Measurements from ENCODE around the gene LMX1A.

Gene LMX1A

DNA sequence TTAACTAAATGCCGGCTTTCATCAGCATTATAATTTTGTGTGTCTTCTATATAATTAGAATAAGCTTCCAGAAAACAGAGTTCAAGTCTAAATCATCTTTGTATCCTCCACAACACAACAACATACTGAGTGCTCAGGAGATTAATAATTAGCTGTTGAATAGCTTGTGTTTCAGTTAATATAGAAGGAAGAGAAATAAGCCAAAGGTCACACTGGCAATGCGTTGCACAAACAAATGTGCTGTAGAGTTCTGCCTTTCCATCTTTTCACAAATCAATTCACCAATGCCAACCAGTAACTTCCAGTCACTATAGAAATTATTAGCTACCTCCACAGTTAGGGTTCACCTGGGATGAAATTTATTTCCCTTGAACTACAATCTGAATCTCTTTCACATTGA lies 132.0 kb downstream of the LMX1A start:
- no peak for DNase-seq (ENCODE audit: low read depth, low spot score)

DNA sequence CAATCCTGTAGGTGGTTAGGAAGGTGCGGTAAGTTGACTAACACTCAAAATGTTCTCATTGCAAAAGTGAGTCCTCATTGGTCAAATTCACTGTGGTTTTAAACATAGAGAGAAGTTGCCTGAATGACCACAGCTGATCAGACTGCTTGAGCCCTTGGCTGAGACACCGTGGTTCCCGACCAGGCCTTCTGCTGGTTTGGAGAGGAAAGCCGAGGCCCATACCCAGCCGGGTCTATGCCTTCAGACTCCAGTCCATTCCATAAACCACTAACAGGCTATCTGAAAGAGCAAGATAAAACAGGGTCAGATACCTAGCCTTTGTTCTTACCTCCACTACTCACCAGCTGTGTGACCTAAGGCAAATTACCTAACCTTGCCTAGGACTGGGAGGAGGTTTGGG lies 133.9 kb downstream of the LMX1A start:
- DNase-seq (ENCODE audit: low read depth, low spot score) = no peak

DNA sequence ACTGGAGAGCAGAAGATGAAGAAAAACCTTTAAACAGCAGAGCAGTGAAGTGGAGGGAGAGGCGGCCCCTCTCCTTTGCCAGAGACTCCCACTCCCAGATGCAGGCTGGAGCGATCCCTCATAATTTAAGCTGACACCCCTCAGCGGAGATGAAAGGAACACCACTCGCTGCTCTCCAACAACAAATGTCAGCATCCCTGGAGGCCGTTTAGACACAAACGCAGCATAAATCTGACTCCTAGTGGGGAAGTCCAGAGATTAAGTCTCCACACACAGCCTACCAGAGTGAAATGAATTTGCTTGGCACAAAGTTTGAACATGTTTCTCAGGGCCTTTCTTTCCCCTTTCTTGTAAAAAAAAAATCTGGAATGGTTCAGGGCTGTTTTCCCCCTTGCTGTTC lies 137.8 kb downstream of the LMX1A start:
- no peak for DNase-seq (ENCODE audit: low read depth, low spot score)

DNA sequence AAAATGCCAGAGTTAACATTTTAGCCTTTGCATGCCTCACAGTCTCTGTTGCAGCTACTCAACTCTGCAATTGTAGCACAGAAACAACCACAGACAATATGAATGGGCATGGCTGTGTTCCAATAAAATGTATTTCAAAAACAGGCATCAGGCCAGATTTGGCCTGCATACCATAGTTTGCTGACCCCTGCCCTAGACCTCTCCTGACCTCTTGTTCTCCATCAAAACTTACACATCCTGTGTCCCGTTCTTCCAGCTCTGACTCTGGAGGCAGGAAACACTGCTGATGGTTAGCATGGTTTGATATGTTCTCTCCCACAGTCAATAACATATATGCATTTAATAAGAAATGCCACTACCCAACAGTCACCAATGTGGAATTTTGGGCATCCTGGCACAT lies 138.6 kb downstream of the LMX1A start:
- no peak for DNase-seq (ENCODE audit: low read depth, low spot score)

DNA sequence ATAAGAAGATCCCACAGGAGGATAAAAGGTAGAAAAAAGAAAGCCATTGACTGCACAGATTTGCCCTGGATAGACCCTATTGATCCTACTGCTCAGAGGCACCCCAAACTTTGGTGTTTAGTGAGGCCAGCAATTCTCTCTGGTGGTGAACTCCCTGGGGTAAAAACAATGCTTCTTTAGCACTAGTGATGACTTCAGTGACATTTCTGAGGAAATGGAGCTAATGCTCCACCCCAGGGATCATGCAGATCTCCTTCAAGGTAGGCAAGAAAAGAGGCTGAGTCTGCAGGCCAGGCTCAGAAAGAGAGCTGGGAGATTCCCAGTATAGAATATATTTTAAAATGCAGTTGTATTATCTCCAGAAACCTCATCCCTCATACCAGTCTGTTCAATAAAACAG lies 140.3 kb downstream of the LMX1A start:
- DNase-seq (ENCODE audit: low read depth, low spot score) = no peak

DNA sequence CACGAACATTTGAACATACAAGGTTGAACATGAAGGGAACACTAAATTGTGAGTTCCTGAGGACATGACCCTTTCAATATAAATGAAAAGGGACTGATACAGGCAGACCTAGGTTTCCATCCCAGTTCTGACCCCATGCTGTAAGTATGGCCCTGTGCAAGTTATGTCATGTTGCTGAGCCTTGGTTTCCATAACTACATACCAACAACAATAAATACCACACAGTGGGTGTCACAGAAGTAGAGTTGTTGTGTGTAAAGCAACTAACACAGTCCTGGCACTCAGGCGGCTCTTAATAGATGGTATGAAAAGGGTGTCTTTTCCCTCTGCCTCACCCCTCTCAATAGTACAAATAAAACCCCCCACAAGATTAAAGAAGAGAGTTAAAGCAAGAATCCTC lies 140.8 kb downstream of the LMX1A start:
- DNase-seq (ENCODE audit: low read depth, low spot score) = no peak

DNA sequence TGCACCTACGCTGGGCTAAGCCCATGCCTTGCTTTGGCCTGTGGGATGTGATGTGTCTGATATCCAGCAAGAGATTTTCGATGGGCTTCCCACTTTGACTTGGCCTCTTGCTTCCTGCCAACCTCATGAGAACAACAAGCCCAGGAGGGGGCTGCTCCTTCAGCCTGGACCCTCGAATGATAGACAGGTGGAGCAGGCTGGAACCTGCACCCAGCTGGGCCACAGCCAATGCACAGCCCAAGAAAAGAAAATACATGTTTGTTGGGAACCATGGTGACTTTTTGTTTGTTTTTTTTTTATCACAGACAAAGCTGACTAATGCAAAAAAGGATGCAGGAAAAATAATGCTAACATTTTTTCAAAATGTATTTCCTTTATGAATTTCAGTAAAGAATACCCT lies 144.3 kb downstream of the LMX1A start:
- DNase-seq (ENCODE audit: low read depth, low spot score) = no peak

DNA sequence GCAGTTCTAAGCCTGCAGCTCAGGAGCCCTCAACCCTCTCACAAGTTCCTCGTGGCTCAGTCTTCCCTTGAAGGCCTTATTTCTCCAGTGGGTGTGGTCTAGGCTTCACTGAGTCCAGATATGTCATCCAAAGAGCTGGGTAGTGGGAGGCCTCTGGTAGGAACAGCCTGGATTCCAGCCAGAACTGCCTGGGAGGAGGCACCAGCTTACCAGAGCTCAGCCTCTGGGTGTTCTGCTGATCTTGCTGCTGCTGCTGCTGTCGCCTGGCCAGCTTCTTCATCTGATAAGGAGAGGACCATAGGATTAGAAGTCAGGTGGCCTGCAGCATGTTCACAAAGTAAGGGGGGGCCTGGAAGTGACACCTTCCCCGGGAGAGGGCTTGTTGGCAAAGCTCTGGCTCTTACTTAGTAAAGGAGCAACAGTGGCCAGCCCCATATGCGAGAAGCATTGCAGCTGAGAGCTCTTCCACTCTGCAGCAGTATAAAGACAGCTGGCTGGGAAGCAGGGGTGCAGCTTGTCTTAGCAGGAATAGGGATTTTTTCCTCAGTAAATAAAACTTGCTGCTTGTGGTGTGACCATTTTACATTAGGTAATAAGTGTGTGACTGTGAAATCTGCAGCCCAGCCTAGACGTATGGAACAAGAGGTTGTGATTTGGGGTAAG lies 148.5 kb downstream of the LMX1A start:
- DNase-seq (ENCODE audit: low read depth, low spot score) = no peak

DNA sequence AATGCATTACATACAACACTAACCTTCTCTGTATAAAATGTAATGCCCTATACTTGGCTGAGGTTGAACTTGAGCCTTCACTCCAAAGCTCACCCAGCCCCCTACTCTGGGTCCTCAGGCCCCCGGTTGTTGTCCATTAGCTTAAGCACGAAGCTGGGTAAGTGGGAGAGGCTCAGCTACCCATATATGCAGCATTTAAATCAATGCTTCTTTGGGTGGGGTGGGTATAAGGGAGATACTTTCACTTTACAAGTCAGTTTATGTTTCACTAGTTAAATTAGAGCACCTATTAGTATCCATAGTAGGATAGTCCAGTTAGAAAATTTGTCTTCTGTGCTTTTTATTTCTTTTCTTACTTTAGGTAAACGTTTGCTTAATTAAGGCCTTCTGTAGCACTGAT lies 151.4 kb downstream of the LMX1A start:
- no peak for DNase-seq (ENCODE audit: low read depth, low spot score)

DNA sequence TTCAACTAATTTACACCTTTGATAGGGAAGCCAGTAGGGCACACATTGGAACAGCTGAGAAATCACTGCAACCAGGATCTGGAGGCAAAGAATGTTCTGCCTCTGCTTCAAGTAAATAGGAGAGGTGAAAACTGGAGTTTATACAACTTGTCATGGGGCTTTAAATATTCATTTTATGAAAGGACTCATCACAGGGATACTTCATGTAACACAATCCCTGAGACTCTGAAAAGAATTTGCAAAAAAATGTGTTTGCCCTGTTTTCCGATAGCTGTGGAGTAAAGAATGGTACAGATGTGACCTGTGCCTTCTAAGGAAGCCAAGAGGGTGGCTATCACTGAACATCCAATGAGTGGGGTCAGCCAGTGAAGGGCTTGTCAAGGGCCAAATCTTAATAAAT lies 152.0 kb downstream of the LMX1A start:
- no peak for DNase-seq (ENCODE audit: low read depth, low spot score)

DNA sequence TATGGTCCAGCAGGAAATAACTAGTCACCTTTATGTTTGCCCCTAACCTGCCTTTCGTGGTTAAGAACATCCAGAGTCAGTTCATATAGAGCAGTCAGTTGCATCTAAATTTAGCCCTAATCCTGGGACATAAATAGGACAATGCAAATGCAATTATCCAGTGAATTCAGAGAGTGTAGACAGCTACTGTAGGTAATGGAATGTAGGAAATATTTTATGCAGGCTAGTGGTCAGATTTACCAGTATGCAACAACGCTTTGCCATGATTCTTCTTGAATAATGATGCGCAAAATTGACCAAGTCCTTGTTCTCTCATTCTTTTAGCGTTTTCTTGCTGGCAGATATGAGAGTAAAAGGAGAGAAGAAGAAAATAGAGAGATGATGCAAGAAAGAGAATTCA lies 165.4 kb downstream of the LMX1A start:
- DNase-seq (ENCODE audit: low read depth, low spot score) = no peak

DNA sequence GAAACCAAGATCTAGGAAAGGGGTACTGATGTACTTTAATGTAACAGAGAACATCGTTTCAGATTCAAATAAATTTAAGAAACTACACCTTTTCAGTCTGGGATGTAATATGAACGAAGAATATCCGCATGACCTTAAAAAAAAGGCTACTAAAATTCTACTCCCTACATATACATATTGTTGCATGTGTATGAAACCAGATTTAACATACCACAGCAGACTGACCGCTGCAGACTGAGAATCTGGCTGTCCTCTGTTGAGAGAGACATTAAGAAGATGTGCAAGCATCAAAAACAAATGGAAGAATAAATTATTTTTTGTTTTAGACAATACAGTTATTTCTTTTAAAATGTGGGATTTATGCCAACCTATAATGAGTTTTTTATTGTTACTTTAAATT lies 166.6 kb downstream of the LMX1A start:
- DNase-seq (ENCODE audit: low read depth, low spot score) = no peak

DNA sequence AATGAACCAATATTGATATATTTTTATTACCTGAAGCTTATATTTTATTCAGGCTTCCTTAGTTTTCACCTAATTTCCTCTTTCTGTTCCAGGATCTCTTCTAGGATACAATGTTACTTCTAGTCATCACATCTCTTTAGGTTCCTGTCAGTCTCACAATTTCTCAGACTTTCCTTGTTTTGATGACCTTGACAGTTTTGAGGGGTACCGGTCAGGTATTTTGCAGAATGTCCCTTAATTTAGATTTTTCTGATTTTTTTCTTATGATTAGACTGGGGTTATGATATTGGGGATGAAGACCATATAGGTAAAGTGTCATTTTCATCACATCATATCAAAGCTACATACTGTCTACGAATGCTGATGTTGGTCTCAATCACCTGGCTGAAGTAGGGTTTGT lies 167.5 kb downstream of the LMX1A start:
- DNase-seq (ENCODE audit: low read depth, low spot score) = no peak

DNA sequence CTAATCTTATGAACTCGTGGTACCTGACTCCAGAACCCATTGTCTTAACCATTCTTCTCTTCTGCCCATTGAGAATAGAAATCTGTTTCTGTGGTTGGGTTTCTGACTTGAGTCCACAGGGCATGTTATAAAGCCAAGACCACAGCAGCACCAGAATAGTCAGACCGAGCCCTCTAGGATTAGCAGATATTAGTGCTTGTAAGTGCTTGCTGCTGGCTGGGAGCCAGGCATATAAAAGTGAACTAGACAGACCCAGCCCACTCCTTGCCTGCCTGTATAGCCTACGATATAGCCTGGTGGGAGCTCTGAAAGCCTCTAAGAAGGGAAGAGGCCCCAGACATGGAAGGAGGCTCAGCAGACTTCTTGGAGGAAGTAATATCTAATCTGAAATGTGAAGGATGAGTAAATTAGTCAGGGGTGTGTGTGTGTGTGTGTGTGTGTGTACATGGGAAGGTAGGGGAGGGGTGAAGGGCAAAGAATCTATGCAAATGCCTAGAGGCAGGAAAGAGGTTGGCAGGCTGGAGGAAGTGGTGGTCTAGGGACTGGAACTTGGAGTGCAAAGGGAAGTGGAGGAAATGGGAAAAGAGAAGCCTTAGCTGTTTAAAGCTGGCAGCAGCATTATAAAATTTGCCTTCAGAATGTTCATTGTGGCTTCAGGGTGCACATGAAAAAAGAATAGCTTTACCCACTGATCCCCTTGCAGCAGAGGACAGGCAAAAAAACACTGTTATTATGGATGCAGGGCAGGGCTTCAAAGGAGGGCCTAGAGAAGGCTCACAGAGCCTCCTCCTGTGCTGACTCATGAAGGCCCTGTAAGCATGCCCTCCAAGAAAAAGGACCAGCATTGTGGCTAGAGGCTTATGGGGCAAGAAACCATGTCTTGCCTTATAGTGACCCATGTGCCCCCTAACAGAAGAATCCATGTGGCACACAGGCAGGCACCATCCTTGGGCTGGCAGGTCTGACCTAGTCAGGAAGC lies 169.2 kb downstream of the LMX1A start:
- DNase-seq (ENCODE audit: low read depth, low spot score) = no peak

DNA sequence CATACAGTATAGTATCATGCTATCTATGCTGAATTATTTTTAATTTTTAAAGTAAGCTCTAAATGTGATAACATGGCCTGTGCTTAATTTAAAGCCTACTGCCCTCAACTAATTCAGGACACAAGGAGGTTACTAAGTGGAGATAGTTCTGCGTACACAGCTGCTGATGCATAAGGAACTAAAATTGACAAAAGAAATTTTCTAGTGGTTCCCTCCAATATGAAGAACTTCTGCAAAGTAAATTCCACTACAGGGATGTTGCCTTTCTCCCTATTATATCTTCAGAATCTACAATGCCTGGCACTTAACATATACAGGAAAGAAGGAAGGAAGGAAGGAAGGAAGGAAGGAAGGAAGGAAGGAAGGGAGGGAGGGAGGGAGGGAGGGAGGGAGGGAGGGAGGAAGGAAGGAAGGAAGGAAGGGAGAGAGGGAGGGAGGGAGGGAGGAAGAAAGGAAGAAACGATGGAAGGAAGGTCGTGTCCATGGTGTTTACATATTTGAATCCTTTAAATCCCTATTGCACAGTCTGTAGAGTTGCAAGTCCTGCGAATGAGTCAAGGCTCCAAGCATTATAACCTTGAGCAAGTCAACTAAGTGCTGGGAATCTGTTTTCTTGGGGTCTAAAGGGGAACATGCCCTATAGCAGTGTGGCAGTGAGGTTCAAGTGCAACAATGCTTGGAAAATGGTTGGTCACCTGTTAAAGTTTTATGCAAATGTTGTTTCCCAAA lies 171.2 kb downstream of the LMX1A start:
- no peak for DNase-seq (ENCODE audit: low read depth, low spot score)

DNA sequence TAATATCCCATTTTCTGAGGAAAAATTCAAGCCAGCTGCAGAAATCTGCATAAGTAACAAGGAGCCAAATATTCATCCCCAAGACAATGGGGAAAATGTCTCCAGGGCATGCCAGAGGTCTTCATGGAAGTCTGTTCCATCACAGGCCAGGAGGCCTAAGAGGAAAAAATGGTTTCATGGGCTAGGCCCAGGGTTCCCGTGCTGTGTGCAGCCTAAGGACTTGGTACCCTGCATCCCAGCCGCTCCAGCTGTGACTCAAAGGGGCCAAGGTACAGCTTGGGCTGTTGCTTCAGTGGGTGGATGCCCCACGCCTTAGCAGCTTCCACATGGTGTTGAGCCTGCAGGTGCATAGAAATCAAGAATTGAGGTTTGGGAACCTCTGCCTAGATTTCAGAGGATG lies 173.5 kb downstream of the LMX1A start:
- no peak for DNase-seq (ENCODE audit: low read depth, low spot score)

DNA sequence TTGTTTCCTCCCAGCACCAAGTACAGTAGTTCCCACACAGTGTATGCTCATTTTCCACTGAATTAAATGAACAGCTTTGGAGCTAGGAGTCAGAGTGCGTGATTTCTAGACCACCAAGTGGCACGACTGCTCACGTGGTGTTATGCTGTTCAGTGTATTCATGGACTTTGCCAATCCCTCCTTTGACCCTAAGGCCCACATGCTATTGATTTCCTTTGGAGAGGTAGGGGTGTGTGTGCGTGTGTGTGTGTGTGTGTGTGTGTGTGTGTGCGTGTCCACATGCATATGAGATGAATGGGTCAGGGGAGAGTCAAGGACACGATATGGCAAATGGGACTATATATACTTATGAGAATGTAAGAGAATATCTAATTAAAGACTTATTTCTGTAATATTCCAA lies 177.2 kb downstream of the LMX1A start:
- DNase-seq (ENCODE audit: low read depth, low spot score) = no peak

DNA sequence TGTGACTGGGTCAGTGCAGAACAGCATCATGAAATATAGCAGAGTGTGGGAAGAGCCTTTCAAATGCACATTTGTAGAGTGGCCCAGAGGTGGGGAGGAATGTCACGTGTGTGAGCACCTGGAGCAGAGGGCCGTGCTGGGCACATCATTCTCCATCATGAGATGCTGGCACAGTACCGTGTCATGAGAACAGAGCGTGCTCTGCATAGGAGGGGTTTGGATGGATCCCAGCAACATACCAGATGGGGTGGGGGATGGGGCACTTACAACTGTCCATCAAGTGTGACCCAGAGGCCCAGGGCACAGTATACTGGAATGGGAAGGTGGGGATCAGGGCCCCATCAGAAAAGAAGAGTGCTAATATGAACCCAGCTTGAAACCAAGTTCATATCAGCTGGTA lies 182.0 kb downstream of the LMX1A start:
- DNase-seq (ENCODE audit: low read depth, low spot score) = no peak

DNA sequence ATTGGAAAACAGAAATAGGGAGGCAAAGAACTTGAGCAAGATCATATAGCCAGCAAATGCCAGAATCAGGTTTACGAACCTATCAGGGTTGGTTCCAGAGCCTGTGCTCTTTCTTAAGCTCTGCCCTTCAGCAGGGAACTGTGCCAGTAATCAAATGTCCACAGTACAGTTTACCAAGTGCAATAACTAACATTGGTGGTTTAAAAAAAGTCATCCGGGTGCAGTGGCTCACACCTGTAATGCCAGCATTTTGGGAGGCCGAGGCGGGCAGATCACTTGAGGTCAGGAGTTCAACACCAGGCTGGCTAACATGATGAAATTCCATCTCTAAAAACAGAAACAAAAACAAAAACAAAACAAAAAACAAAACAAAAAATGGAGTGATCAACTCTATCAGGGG lies 182.7 kb downstream of the LMX1A start:
- DNase-seq (ENCODE audit: low read depth, low spot score) = no peak

DNA sequence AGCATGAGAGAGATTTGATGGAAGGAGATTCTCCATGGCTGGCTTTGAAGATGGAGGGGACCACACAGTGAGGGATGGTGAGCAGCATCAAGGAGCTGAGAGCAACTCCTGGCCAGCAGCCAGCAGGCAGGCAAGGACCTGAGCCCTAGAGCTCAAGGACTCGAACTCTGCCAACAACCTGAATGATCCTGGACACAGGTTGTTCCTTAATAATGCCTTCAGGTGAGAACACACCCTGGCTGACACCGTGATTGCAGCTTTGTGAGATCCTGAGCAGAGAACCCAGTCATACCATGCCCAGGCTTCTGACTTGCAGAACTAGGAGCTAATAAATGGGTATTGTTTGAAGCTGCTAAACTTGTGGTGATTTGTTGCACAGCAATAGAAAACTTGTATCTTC lies 183.1 kb downstream of the LMX1A start:
- no peak for DNase-seq (ENCODE audit: low read depth, low spot score)

DNA sequence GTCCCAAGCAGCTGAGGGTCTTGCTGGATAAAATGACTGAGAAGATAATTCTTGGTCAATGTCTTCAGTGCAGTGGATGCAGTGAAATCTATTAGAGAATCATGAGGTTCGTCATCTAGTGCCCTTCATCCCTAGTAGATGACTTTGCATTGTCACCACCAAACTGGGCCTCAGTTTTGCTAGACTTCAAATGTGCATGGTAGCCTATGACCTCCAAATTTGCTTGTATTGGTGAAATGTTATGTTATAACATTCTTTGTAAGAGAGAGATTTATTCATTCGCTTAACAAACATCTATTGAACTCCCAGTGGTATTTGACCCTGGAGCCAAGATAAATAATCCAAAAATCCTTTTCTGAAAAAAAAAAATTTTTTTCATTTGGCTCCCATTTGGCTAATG lies 183.8 kb downstream of the LMX1A start:
- DNase-seq (ENCODE audit: low read depth, low spot score) = no peak

DNA sequence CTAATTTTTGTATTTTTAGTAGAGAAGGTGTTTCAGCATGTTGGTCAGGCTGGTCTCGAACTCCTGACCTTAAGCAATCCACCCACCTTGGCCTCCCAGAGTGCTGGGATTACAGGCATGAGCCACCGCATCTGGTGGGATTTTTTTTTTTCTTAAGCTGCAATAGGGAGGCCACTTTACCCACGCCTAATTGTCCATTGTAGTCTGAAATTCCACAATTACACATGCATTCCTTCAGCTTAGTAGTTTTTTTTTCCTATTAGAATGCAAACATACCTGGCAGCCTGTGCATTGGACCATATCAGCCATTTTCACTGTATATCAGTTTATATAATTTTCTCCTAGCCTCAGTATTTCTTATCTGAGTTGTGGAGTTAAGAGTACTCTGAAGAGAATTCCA lies 186.8 kb downstream of the LMX1A start:
- DNase-seq (ENCODE audit: low read depth, low spot score) = no peak

DNA sequence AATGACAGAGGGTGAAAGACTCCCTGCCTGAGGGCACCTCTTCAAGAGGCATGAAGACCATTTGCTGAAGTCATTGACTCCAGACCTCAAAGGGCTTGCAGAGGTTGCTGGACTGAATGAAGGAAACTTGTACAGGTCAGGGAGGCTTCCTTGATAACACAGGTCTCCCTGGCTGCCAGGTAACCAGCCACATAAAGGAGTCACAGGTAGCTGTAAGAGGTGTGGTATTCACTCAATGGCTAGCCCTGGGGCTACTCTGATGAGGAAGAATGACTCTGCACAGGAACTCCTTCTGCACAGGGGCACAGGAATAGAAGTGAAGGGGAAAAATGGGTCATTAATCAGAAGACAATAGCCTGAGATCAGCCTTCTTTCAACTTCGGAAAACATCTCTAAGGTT lies 187.5 kb downstream of the LMX1A start:
- no peak for DNase-seq (ENCODE audit: low read depth, low spot score)

Measured in astrocyte of the hippocampus (primary cell).